ENCODE measurements around the gene ZNF524. TPM values are rescaled to one million over a fixed set of nuclear protein-coding genes. Genes with fewer than 3 reads are reported as not detected.

ZNF524 gene
- total and polyA plus RNA-seq, 2 donors (not counting 1 experiment from before 2014, with no cell fraction given), result 2.6 to 16.8 TPM

- Histone ChIP-seq H3K36me3 (ENCODE audit: control insufficient read depth, insufficient read depth, low read length) (peaks cover 2% of the 10 kb centered on the region), H3K4me1 (ENCODE audit: control insufficient read depth, extremely low read depth, insufficient read depth, low read length) (peaks cover 10% of the 10 kb centered on the region), H3K4me2 (ENCODE audit: extremely low read depth, insufficient read depth, low read length) (no peak overlapping the region), H3K9me3 (ENCODE audit: control insufficient read depth, insufficient read depth, low read depth, low read length) (no peaks in the 10 kb centered on the region), H2AFZ (ENCODE audit: low read length) (no peak overlapping the region), H3K4me3 (replicated peaks in 1 of 4; ENCODE audit: control extremely low read depth in 1 of 4, insufficient read depth in 1 of 4, low read depth in 3 of 4, low read length in 4 of 4) (no peak overlapping the region), H3K27ac (ENCODE audit: insufficient read depth, low read length) (no peak overlapping the region), H4K20me1 (ENCODE audit: control insufficient read depth, extremely low read depth, insufficient read depth, low read length) (no peaks in the 10 kb centered on the region), H3K79me2 (ENCODE audit: control insufficient read depth, insufficient read depth, low read length) (peaks cover 30% of the 10 kb centered on the region), H3K9ac (ENCODE audit: insufficient read depth, low read length) (no peak overlapping the region), H3K27me3 (ENCODE audit: control insufficient read depth, insufficient read depth, low read length) (no peaks in the 10 kb centered on the region)
- no peak for DNase-seq (ENCODE audit: low read depth in 2 of 2)
- TF ChIP-seq EZH2 (IDR thresholded peaks at IDR 0.05; ENCODE audit: low read length, missing control alignments), result no peak
- no peak for TF ChIP-seq CTCF (conservative IDR thresholded peaks at IDR 0.05 in 1 of 2, IDR thresholded peaks at IDR 0.05 in 1 of 2; ENCODE audit: low read depth in 1 of 2, low read length in 2 of 2)
These were observed 3.6 kb downstream of the ZNF524 start for GRCh38 chr19:55603581-55604292.

- peak overlapping the region; percentile 54 for H3K9ac ChIP-seq (ENCODE audit: insufficient read depth, low read length)
- TF ChIP-seq EZH2 (IDR thresholded peaks at IDR 0.05; ENCODE audit: low read length, missing control alignments) (no peak), CTCF (conservative IDR thresholded peaks at IDR 0.05 in 1 of 2, IDR thresholded peaks at IDR 0.05 in 1 of 2; ENCODE audit: low read depth in 1 of 2, low read length in 2 of 2) (no peak)
- no peaks in the 10 kb centered on the region for H3K27me3 ChIP-seq (ENCODE audit: control insufficient read depth, insufficient read depth, low read length)
- peak overlapping the region in 3 of 4 experiments; percentile 19 to 95 (median 57) for H3K4me3 ChIP-seq (replicated peaks in 1 of 4; ENCODE audit: control extremely low read depth in 1 of 4, insufficient read depth in 1 of 4, low read depth in 3 of 4, low read length in 4 of 4)
- peak; percentile 92 to 97 for DNase-seq (ENCODE audit: low read depth in 2 of 2)
- H4K20me1 ChIP-seq (ENCODE audit: control insufficient read depth, extremely low read depth, insufficient read depth, low read length), result no peaks in the 10 kb centered on the region
- H3K4me1 ChIP-seq (ENCODE audit: control insufficient read depth, extremely low read depth, insufficient read depth, low read length), result peaks cover 10% of the 10 kb centered on the region
- peaks cover 32% of the 10 kb centered on the region for H3K79me2 ChIP-seq (ENCODE audit: control insufficient read depth, insufficient read depth, low read length)
- H2AFZ ChIP-seq (ENCODE audit: low read length), result peak overlapping the region; percentile 12
- peak overlapping the region; percentile 40 for H3K4me2 ChIP-seq (ENCODE audit: extremely low read depth, insufficient read depth, low read length)
- peaks cover 2% of the 10 kb centered on the region for H3K36me3 ChIP-seq (ENCODE audit: control insufficient read depth, insufficient read depth, low read length)
- no peaks in the 10 kb centered on the region for H3K9me3 ChIP-seq (ENCODE audit: control insufficient read depth, insufficient read depth, low read depth, low read length)
- peak overlapping the region; percentile 59 for H3K27ac ChIP-seq (ENCODE audit: insufficient read depth, low read length)
These were observed 5.1 kb downstream of the ZNF524 start for GRCh38 chr19:55605207-55605636.

GRCh38 chr19:55605637-55606470 lies 5.8 kb downstream of the ZNF524 start, which contains the start of gene ZNF865:
Gene ZNF865 (plus strand): TSS chr19:55605647. CDS start chr19:55613619, 7,972 bp downstream.
- H3K4me2 ChIP-seq (ENCODE audit: extremely low read depth, insufficient read depth, low read length), result peak within 1 kb of the TSS; percentile 100

More at GRCh38 chr19:55605637-55606470, 5.8 kb downstream of the ZNF524 start, which contains the start of gene ZNF865:
- Histone ChIP-seq H3K36me3 (ENCODE audit: control insufficient read depth, insufficient read depth, low read length) (peaks cover 2% of the 10 kb centered on the region), H3K4me1 (ENCODE audit: control insufficient read depth, extremely low read depth, insufficient read depth, low read length) (peaks cover 10% of the 10 kb centered on the region), H3K9ac (ENCODE audit: insufficient read depth, low read length) (peak within 1 kb of the TSS; percentile 89), H3K9me3 (ENCODE audit: control insufficient read depth, insufficient read depth, low read depth, low read length) (no peaks in the 10 kb centered on the region), H2AFZ (ENCODE audit: low read length) (peak within 1 kb of the TSS; percentile 12), H3K79me2 (ENCODE audit: control insufficient read depth, insufficient read depth, low read length) (peaks cover 33% of the 10 kb centered on the region), H3K27ac (ENCODE audit: insufficient read depth, low read length) (peak within 1 kb of the TSS; percentile 93), H3K27me3 (ENCODE audit: control insufficient read depth, insufficient read depth, low read length) (no peaks in the 10 kb centered on the region), H4K20me1 (ENCODE audit: control insufficient read depth, extremely low read depth, insufficient read depth, low read length) (no peaks in the 10 kb centered on the region), H3K4me3 (replicated peaks in 1 of 4; ENCODE audit: control extremely low read depth in 1 of 4, insufficient read depth in 1 of 4, low read depth in 3 of 4, low read length in 4 of 4) (peak within 1 kb of the TSS; percentile 90 to 95 (median 93))
- TF ChIP-seq CTCF (conservative IDR thresholded peaks at IDR 0.05 in 1 of 2, IDR thresholded peaks at IDR 0.05 in 1 of 2; ENCODE audit: low read depth in 1 of 2, low read length in 2 of 2), result peak; percentile 75 to 88
- no peak for TF ChIP-seq EZH2 (IDR thresholded peaks at IDR 0.05; ENCODE audit: low read length, missing control alignments)
- peak; percentile 84 to 87 for DNase-seq (ENCODE audit: low read depth in 2 of 2)

All from fibroblast of lung (primary cell).